H4 (cell line): ENCODE data around the gene SNPH. TPM values are rescaled to one million over a fixed set of nuclear protein-coding genes. Genes with fewer than 3 reads are reported as not detected.
"Not testable (repeated sequence)": the region's sequence is repeated elsewhere in the genome, so short reads cannot be mapped to it uniquely, and the experiment has no call there.

ENCODE experiments used
- DNase-seq: peaks from one replicate; pipeline ENCODE4 v3.0.0-alpha.2; 2015; ENCODE audit warnings: low spot score
- total RNA-seq: library from RNA; depleted of rRNA; stranded (reverse); fragments of >200 nt; shearing (Covaris generic); gene quantifications from 2 replicates; pipeline ENCODE4 v1.2.3, GENCODE V29; 2014; rRNA removed

SNPH gene
- total RNA-seq, 1 experiment from 2014 or later = 0.99 TPM

GRCh38 chr20:1338801-1339200, 72.7 kb downstream of the SNPH start:
- no peak for DNase-seq

DNA sequence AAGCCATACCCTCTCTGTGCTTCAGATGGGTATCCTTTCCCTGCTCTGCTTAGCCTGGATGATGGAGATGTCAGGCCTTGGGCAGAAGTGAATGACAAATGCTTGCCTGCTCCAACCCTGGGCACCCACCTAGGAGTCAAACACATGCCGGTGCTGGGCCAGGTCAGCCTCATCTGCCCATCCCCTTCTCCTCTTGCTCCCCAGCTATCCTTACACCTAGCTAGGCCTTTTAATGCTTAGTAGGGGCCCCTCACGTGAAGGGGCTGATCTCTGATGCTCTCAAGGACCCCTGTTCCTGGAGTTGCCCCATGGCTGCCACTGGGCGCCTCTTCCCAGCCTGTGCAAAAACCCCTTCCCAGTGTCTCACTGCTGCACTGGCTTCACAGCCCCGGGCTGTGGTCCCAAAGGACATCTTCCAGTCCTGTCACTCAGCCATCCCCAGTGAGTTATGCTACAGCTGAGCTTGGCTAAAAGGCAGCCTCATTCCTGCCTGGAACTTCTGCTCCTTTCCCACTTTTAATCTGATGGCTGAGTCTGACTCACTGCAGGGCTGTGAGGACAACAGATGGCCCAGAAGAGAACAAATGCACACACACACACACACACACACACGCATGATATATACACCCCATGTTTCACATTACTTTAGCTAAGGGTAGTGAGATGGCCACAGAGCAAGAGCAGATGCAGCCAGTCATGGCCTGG, 75.6 kb downstream of the SNPH start:
- DNase-seq = no peak

GRCh38 chr20:1343446-1344124, 77.5 kb downstream of the SNPH start:
- DNase-seq = not testable (repeated sequence)

- no peak for DNase-seq
Measured at GRCh38 chr20:1345030-1345755, 79.1 kb downstream of the SNPH start.

- no peak for DNase-seq
Measured at GRCh38 chr20:1345756-1346093, 79.6 kb downstream of the SNPH start.

GRCh38 chr20:1346315-1346969, 80.3 kb downstream of the SNPH start:
- DNase-seq = no peak

DNA sequence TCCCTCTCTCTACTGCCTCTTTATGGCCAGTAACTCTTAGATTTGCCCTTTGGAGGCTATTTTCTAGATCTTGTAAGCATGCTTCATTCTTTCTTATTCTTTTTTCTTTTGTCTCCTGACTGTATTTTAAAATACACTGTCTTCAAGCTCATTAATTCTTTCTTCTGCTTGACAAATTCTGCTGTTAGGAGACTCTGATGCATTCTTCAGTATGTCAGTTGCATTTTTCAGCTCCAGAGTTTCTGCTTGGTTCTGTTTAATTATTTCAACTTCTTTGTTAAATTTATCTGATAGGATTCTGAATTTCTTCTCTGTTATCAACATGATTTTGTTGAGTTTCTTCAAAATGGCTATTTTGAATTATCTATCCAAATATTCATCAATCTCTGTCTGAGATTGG, 87.9 kb downstream of the SNPH start:
- no peak for DNase-seq

DNA sequence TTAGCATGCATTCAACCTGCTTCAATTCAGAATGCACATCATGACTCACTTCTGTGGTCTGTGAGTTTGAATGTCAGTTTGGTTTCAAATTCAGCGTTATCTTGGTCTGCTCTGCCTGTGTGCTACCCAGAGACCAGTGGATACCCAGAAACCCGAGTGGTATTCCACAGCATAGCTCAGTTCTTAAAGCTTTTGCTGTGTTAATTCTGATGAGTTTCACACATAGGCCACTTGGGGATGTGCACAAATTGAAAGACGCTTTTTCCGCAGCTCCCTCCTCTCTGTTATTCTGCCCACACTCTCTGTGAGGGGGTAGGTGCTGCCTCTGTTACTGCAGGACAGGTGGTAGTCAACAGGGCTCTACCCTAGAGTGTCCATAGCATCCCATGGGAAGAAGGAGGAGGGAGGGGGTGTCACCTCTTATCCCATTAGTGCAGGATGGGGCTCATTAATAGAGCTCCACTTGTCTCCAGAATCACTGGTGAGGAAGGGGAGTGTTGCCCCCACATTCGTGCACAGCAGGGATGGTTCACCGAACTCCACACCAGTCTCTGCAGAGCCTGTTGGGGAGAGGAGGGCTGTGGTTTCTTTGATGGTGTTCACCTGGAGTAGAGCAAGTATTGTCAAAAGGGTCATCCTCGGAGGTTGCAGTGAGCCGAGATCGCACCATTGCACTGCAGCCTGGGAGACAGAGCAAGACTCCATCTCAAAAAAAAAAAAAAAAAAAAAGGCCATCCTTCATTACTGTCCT, 92.0 kb downstream of the SNPH start:
- no peak for DNase-seq

Other genes starting within 250 kb of the SNPH start
- gene PSMF1, start 147.7 kb upstream of the SNPH start, total RNA-seq = 69.2 and 92.5 TPM in 2 replicates
- gene TMEM74B, start 81.3 kb upstream of the SNPH start, total RNA-seq = 0.52 TPM in 1 of 2 replicates, not detected in the other
- not detected in 2 replicates for gene C20orf202, start 62.8 kb upstream of the SNPH start, total RNA-seq
- 0.12 TPM in 1 of 2 replicates, not detected in the other for gene RAD21L1, start 40.2 kb upstream of the SNPH start, total RNA-seq
- 0.29 and 0.56 TPM in 2 replicates for gene SDCBP2, start 62.8 kb downstream of the SNPH start, total RNA-seq
- gene FKBP1A, start 126.8 kb downstream of the SNPH start, total RNA-seq = 124 and 134 TPM in 2 replicates
- gene NSFL1C, start 200.6 kb downstream of the SNPH start, total RNA-seq = 31.9 and 38.2 TPM in 2 replicates
- not detected in 2 replicates for gene SIRPB2, start 225.1 kb downstream of the SNPH start, total RNA-seq